ENCODE data around the gene SESN1. TPM values are rescaled to one million over a fixed set of nuclear protein-coding genes. Genes with fewer than 3 reads are reported as not detected.

SESN1 gene
- polyA plus RNA-seq, 4 donors = 13.8 to 30.2 (median 16.7) TPM

- Histone ChIP-seq H3K9me3 (ENCODE audit: control insufficient read depth in 2 of 2, insufficient read depth in 1 of 2, low read depth in 1 of 2, low read length in 1 of 2) (no peaks in the 10 kb centered on the region), H3K4me3 (ENCODE audit: low read depth in 1 of 3, low read length in 3 of 3) (no peak overlapping the region), H3K27ac (ENCODE audit: low read depth in 1 of 3, low read length in 2 of 3) (no peak overlapping the region), H3K27me3 (ENCODE audit: control insufficient read depth in 3 of 3, insufficient read depth in 3 of 3, low read length in 3 of 3) (no peaks in the 10 kb centered on the region), H3K4me1 (ENCODE audit: control insufficient read depth in 3 of 3, insufficient read depth in 2 of 3, low read depth in 1 of 3, low read length in 2 of 3) (peaks cover 0 to 11% (median 3%) of the 10 kb centered on the region in 3 donors), H3K36me3 (ENCODE audit: control insufficient read depth in 3 of 3, insufficient read depth in 2 of 3, low read depth in 1 of 3, low read length in 3 of 3) (no peaks in the 10 kb centered on the region)
- FAIRE-seq (no peak), DNase-seq (no peak)
- WGBS, 3 donors = 71 to 88% (median 85%) methylated on average over 6 of the region's 6 CpGs
These were observed 132.7 kb downstream of the SESN1 start for GRCh38 chr6:108961985-108962384.

GRCh38 chr6:108961077-108961476 is 133.6 kb downstream of the SESN1 start:
- Histone ChIP-seq H3K27ac (ENCODE audit: low read depth in 1 of 3, low read length in 2 of 3) (peak overlapping the region in 1 of 3 donors; percentile 59), H3K9me3 (ENCODE audit: control insufficient read depth in 2 of 2, insufficient read depth in 1 of 2, low read depth in 1 of 2, low read length in 1 of 2) (no peaks in the 10 kb centered on the region), H3K36me3 (ENCODE audit: control insufficient read depth in 3 of 3, insufficient read depth in 2 of 3, low read depth in 1 of 3, low read length in 3 of 3) (no peaks in the 10 kb centered on the region), H3K4me3 (ENCODE audit: low read depth in 1 of 3, low read length in 3 of 3) (no peak overlapping the region), H3K27me3 (ENCODE audit: control insufficient read depth in 3 of 3, insufficient read depth in 3 of 3, low read length in 3 of 3) (no peaks in the 10 kb centered on the region), H3K4me1 (ENCODE audit: control insufficient read depth in 3 of 3, insufficient read depth in 2 of 3, low read depth in 1 of 3, low read length in 2 of 3) (peaks cover 0 to 8% (median 0%) of the 10 kb centered on the region in 3 donors)
- WGBS, 3 donors = 96 to 97% (median 96%) methylated on average over 14 of the region's 14 CpGs
- FAIRE-seq = no peak
- no peak for DNase-seq

- no peak overlapping the region for H3K4me3 ChIP-seq (ENCODE audit: low read depth in 1 of 3, low read length in 3 of 3)
- no peak for FAIRE-seq
- H3K36me3 ChIP-seq (ENCODE audit: control insufficient read depth in 3 of 3, insufficient read depth in 2 of 3, low read depth in 1 of 3, low read length in 3 of 3) = no peaks in the 10 kb centered on the region
- 93 to 94% (median 93%) methylated on average over 7 of the region's 7 CpGs for WGBS, 3 donors
- H3K4me1 ChIP-seq (ENCODE audit: control insufficient read depth in 3 of 3, insufficient read depth in 2 of 3, low read depth in 1 of 3, low read length in 2 of 3) = peaks cover 0 to 8% (median 0%) of the 10 kb centered on the region in 3 donors
- no peak for DNase-seq
- no peaks in the 10 kb centered on the region for H3K9me3 ChIP-seq (ENCODE audit: control insufficient read depth in 2 of 2, insufficient read depth in 1 of 2, low read depth in 1 of 2, low read length in 1 of 2)
- H3K27me3 ChIP-seq (ENCODE audit: control insufficient read depth in 3 of 3, insufficient read depth in 3 of 3, low read length in 3 of 3) = no peaks in the 10 kb centered on the region
- peak overlapping the region in 1 of 3 donors; percentile 32 for H3K27ac ChIP-seq (ENCODE audit: low read depth in 1 of 3, low read length in 2 of 3)
These were observed 134.0 kb downstream of the SESN1 start for GRCh38 chr6:108960601-108961000.

GRCh38 chr6:108959972-108960582 is 134.6 kb downstream of the SESN1 start:
- no peak for FAIRE-seq
- no peak for DNase-seq
- 83 to 90% (median 87%) methylated on average over 10 of the region's 10 CpGs for WGBS, 3 donors
- peaks cover 0 to 8% (median 0%) of the 10 kb centered on the region in 3 donors for H3K4me1 ChIP-seq (ENCODE audit: control insufficient read depth in 3 of 3, insufficient read depth in 2 of 3, low read depth in 1 of 3, low read length in 2 of 3)
- H3K27me3 ChIP-seq (ENCODE audit: control insufficient read depth in 3 of 3, insufficient read depth in 3 of 3, low read length in 3 of 3) = no peaks in the 10 kb centered on the region
- H3K27ac ChIP-seq (ENCODE audit: low read depth in 1 of 3, low read length in 2 of 3) = no peak overlapping the region
- H3K36me3 ChIP-seq (ENCODE audit: control insufficient read depth in 3 of 3, insufficient read depth in 2 of 3, low read depth in 1 of 3, low read length in 3 of 3) = no peaks in the 10 kb centered on the region
- no peaks in the 10 kb centered on the region for H3K9me3 ChIP-seq (ENCODE audit: control insufficient read depth in 2 of 2, insufficient read depth in 1 of 2, low read depth in 1 of 2, low read length in 1 of 2)
- no peak overlapping the region for H3K4me3 ChIP-seq (ENCODE audit: low read depth in 1 of 3, low read length in 3 of 3)

GRCh38 chr6:108958900-108959770 is 135.5 kb downstream of the SESN1 start:
- Histone ChIP-seq H3K4me1 (ENCODE audit: control insufficient read depth in 3 of 3, insufficient read depth in 2 of 3, low read depth in 1 of 3, low read length in 2 of 3) (peaks cover 0 to 8% (median 0%) of the 10 kb centered on the region in 3 donors), H3K9me3 (ENCODE audit: control insufficient read depth in 2 of 2, insufficient read depth in 1 of 2, low read depth in 1 of 2, low read length in 1 of 2) (no peaks in the 10 kb centered on the region), H3K4me3 (ENCODE audit: low read depth in 1 of 3, low read length in 3 of 3) (no peak overlapping the region), H3K36me3 (ENCODE audit: control insufficient read depth in 3 of 3, insufficient read depth in 2 of 3, low read depth in 1 of 3, low read length in 3 of 3) (no peaks in the 10 kb centered on the region), H3K27ac (ENCODE audit: low read depth in 1 of 3, low read length in 2 of 3) (no peak overlapping the region), H3K27me3 (ENCODE audit: control insufficient read depth in 3 of 3, insufficient read depth in 3 of 3, low read length in 3 of 3) (no peaks in the 10 kb centered on the region)
- DNase-seq = no peak
- WGBS, 3 donors = 84 to 94% (median 85%) methylated on average over 10 of the region's 10 CpGs
- no peak for FAIRE-seq

- Histone ChIP-seq H3K4me1 (ENCODE audit: control insufficient read depth in 3 of 3, insufficient read depth in 2 of 3, low read depth in 1 of 3, low read length in 2 of 3) (peaks cover 0 to 11% (median 0%) of the 10 kb centered on the region in 3 donors), H3K36me3 (ENCODE audit: control insufficient read depth in 3 of 3, insufficient read depth in 2 of 3, low read depth in 1 of 3, low read length in 3 of 3) (peaks cover 0 to 1% (median 0%) of the 10 kb centered on the region in 3 donors), H3K4me3 (ENCODE audit: low read depth in 1 of 3, low read length in 3 of 3) (no peak overlapping the region), H3K27ac (ENCODE audit: low read depth in 1 of 3, low read length in 2 of 3) (no peak overlapping the region), H3K9me3 (ENCODE audit: control insufficient read depth in 2 of 2, insufficient read depth in 1 of 2, low read depth in 1 of 2, low read length in 1 of 2) (no peaks in the 10 kb centered on the region), H3K27me3 (ENCODE audit: control insufficient read depth in 3 of 3, insufficient read depth in 3 of 3, low read length in 3 of 3) (no peaks in the 10 kb centered on the region)
- WGBS, 3 donors = 64 to 84% (median 69%) methylated on average over 4 of the region's 4 CpGs
- no peak for FAIRE-seq
- DNase-seq = no peak
These were observed 137.4 kb downstream of the SESN1 start for GRCh38 chr6:108957221-108957620.

GRCh38 chr6:108955329-108955949 is 139.2 kb downstream of the SESN1 start:
- H3K4me3 ChIP-seq (ENCODE audit: low read depth in 1 of 3, low read length in 3 of 3) = no peak overlapping the region
- H3K36me3 ChIP-seq (ENCODE audit: control insufficient read depth in 3 of 3, insufficient read depth in 2 of 3, low read depth in 1 of 3, low read length in 3 of 3) = peaks cover 0 to 1% (median 0%) of the 10 kb centered on the region in 3 donors
- WGBS, 3 donors = 82 to 86% (median 85%) methylated on average over 15 of the region's 15 CpGs
- peaks cover 3 to 23% (median 7%) of the 10 kb centered on the region in 3 donors for H3K4me1 ChIP-seq (ENCODE audit: control insufficient read depth in 3 of 3, insufficient read depth in 2 of 3, low read depth in 1 of 3, low read length in 2 of 3)
- no peaks in the 10 kb centered on the region for H3K9me3 ChIP-seq (ENCODE audit: control insufficient read depth in 2 of 2, insufficient read depth in 1 of 2, low read depth in 1 of 2, low read length in 1 of 2)
- DNase-seq (no peak), FAIRE-seq (no peak)
- H3K27me3 ChIP-seq (ENCODE audit: control insufficient read depth in 3 of 3, insufficient read depth in 3 of 3, low read length in 3 of 3) = no peaks in the 10 kb centered on the region
- no peak overlapping the region for H3K27ac ChIP-seq (ENCODE audit: low read depth in 1 of 3, low read length in 2 of 3)

GRCh38 chr6:108953681-108954080 is 141.0 kb downstream of the SESN1 start:
- peaks cover 3 to 26% (median 7%) of the 10 kb centered on the region in 3 donors for H3K4me1 ChIP-seq (ENCODE audit: control insufficient read depth in 3 of 3, insufficient read depth in 2 of 3, low read depth in 1 of 3, low read length in 2 of 3)
- FAIRE-seq (no peak), DNase-seq (no peak)
- no peak overlapping the region for H3K4me3 ChIP-seq (ENCODE audit: low read depth in 1 of 3, low read length in 3 of 3)
- H3K27me3 ChIP-seq (ENCODE audit: control insufficient read depth in 3 of 3, insufficient read depth in 3 of 3, low read length in 3 of 3) = no peaks in the 10 kb centered on the region
- no peaks in the 10 kb centered on the region for H3K9me3 ChIP-seq (ENCODE audit: control insufficient read depth in 2 of 2, insufficient read depth in 1 of 2, low read depth in 1 of 2, low read length in 1 of 2)
- H3K36me3 ChIP-seq (ENCODE audit: control insufficient read depth in 3 of 3, insufficient read depth in 2 of 3, low read depth in 1 of 3, low read length in 3 of 3) = peaks cover 0 to 1% (median 0%) of the 10 kb centered on the region in 3 donors
- H3K27ac ChIP-seq (ENCODE audit: low read depth in 1 of 3, low read length in 2 of 3) = no peak overlapping the region

Measured in small intestine (tissue), 7 donors.